HAP-1 (cell line): ENCODE results near the gene RPS21.

Source experiments
- DNase-seq, 2 experiments: peaks; one replicate each; pipeline ENCODE4 v3.0.0-alpha.2; 2016 to 2020; ENCODE audit warnings: low spot score in 2 of 2
- H3K27me3 ChIP-seq: fragments of 250-450 bp; sonication (Bioruptor Pico); 2 replicates; pipeline ENCODE4 v1.5.1; 2020; ENCODE audit warnings: low read depth, mild to moderate bottlenecking, moderate library complexity
- H3K36me3 ChIP-seq: fragments of 250-450 bp; sonication (Bioruptor Pico); replicated peaks from 2 replicates; pipeline ENCODE4 v1.5.1; 2020; ENCODE audit warnings: mild to moderate bottlenecking
- H3K4me1 ChIP-seq: fragments of 250-450 bp; sonication (Bioruptor Pico); 2 replicates; pipeline ENCODE4 v1.5.1; 2020; ENCODE audit warnings: mild to moderate bottlenecking
- H3K4me3 ChIP-seq: fragments of 250-450 bp; sonication (Bioruptor Pico); 2 replicates; pipeline ENCODE4 v1.5.1; 2020; ENCODE audit warnings: mild to moderate bottlenecking, moderate library complexity
- H3K9me3 ChIP-seq: fragments of 250-450 bp; sonication (Bioruptor Pico); 2 replicates; pipeline ENCODE4 v1.5.1; 2020; ENCODE audit warnings: mild to moderate bottlenecking, moderate library complexity
- in situ Hi-C: fragments of 300-500 bp; cut with MboI; formaldehyde crosslinking; loops from 3 replicates; pipeline ENCODE4 v1.14.3; 2020; ENCODE audit warnings: low sequenced_read_pairs, inconsistent platforms, mixed read lengths

The RPS21 gene

DNA sequence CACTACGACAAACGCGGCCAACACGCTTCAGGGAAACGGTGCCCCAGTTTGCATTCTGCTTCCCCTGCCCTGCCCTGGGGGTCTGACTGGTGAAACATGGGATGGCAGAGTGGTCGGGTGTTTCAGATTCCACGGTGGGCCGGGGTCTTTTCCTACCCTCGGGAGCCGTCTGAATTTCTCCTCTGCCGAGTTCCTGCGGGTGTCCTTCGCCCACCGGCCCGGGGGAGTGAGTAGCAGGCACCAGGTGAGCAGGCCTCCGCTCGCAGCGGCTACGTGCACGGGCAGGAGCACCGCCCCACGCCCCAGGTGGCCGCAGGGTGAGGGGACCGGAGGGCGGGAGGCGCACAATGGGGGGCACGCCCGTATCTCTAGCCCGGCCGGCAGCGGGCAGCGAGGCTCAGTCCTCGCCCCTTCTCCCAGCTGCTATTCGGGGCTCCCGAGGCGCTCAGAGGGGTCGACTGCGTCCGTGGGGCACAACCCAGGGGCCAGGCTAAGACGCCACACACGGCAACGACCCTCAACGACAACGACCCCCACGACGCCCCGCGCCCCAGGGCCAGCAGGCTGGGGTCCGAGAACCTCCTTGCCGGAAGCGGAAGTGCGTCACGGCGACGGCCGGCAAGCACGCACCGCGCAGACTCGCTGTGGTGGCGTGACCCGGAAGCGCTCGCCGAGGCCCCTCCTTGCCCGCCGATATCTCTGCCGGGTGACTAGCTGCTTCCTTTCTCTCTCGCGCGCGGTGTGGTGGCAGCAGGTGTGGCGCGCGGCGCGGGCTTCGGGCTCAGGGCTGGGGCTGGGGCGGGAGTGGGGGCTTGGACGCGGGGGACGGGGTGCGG is at the start of gene RPS21:
TSS of gene RPS21 (plus strand) at position 721 of the 836 bp plus-strand sequence. CDS start 236 bp downstream, outside the sequence.
- H3K9me3 ChIP-seq: no peaks in the 10 kb centered on the region; the same call in 1 of the 2 replicates
- no peaks in the 10 kb centered on the region for H3K27me3 ChIP-seq
- H3K4me1 ChIP-seq: peaks cover 16% of the 10 kb centered on the region
- DNase-seq: peak; percentile 84 to 95
- peaks cover 44% of the 10 kb centered on the region for H3K36me3 ChIP-seq
- H3K4me3 ChIP-seq: peak within 1 kb of the TSS; percentile 83
- in situ Hi-C loops: no loop called here

DNA sequence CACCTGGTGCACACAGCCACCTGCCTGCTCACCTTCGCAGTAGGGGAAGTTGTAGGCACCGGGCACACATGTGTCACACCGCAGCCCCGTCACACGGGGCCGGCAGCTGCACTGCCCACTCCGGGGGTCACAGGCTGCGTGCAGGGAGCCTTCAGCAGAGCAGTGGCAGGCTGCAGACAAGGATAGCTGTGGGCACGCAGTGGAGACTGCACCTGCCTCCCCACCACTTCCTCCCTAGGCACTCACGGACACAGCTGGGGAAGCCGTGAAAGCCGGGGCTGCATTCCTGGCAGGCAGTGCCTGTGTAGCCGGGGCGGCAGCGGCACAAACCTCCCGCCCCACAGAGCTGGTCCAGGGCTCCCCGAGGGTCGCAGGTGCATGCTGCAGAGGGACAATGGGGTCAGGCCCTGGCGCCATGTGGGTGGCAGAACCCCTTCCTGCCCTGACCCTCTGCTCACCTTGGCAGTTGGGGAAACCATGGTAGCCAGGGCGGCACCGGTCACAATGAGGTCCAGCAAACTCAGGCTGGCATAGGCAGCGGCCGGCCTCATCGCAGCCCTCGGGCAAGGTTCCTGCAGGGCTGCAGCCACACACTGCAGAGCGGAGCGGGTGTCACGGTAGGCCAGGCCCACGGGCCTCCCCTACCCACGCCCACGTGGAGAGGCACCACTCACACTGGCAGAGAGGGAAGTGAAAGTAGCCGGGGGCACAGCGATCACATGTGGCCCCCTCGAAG is 49.2 kb upstream of the RPS21 start:
- H3K4me3 ChIP-seq: no peak overlapping the region
- H3K9me3 ChIP-seq: no peaks in the 10 kb centered on the region
- peaks cover 40% of the 10 kb centered on the region for H3K36me3 ChIP-seq
- no peak for DNase-seq
- H3K27me3 ChIP-seq: no peaks in the 10 kb centered on the region
- H3K4me1 ChIP-seq: no peaks in the 10 kb centered on the region
- in situ Hi-C loops: no loop called here

- no peak overlapping the region for H3K4me3 ChIP-seq
- H3K36me3 ChIP-seq: peaks cover 36% of the 10 kb centered on the region
Observed at GRCh38 chr20:62338294-62338620, 48.6 kb upstream of the RPS21 start.

DNA sequence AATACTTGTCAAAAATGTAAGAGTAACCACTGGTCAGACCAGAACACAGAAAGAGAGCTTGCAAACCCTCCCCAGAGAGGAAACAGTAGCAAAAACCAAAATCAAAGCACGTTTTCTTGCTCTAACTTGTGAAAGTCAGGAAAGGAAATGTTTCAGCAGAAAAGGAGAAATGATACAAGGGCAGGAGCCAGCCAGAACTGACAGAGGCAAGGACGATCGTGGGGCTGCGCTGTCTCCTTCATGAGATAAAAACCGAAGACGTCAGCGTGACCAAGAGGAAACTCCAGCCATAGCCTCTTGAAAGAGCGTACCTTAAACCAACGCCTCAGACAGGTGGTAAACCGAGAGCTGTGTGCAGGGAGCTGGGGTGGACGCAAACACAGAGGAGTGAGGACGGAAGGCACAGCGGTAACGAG is 47.2 kb upstream of the RPS21 start:
- Histone ChIP-seq H3K36me3 (peaks cover 40% of the 10 kb centered on the region), H3K4me1 (no peaks in the 10 kb centered on the region), H3K9me3 (no peaks in the 10 kb centered on the region), H3K27me3 (no peaks in the 10 kb centered on the region), H3K4me3 (no peak overlapping the region)
- in situ Hi-C loops: no loop called here
- DNase-seq: no peak

More at GRCh38 chr20:62338294-62338620, 48.6 kb upstream of the RPS21 start:
- no peak for DNase-seq
- Histone ChIP-seq H3K9me3 (no peaks in the 10 kb centered on the region), H3K4me1 (no peaks in the 10 kb centered on the region), H3K27me3 (no peaks in the 10 kb centered on the region)
- in situ Hi-C loops: no loop called here

- in situ Hi-C loops: no loop called here
- H3K4me3 ChIP-seq: no peak overlapping the region
- peak in 1 of 2 experiments; percentile 33 for DNase-seq
- H3K4me1 ChIP-seq: no peaks in the 10 kb centered on the region
- H3K9me3 ChIP-seq: no peaks in the 10 kb centered on the region
- H3K27me3 ChIP-seq: no peaks in the 10 kb centered on the region
- peaks cover 43% of the 10 kb centered on the region for H3K36me3 ChIP-seq
Observed at GRCh38 chr20:62342910-62343309, 44.0 kb upstream of the RPS21 start.

GRCh38 chr20:62344092-62344491 is 42.8 kb upstream of the RPS21 start:
- Histone ChIP-seq H3K36me3 (peaks cover 36% of the 10 kb centered on the region), H3K4me3 (no peak overlapping the region), H3K9me3 (no peaks in the 10 kb centered on the region), H3K4me1 (no peaks in the 10 kb centered on the region), H3K27me3 (no peaks in the 10 kb centered on the region)
- no peak for DNase-seq
- in situ Hi-C loops: no loop called here

DNA sequence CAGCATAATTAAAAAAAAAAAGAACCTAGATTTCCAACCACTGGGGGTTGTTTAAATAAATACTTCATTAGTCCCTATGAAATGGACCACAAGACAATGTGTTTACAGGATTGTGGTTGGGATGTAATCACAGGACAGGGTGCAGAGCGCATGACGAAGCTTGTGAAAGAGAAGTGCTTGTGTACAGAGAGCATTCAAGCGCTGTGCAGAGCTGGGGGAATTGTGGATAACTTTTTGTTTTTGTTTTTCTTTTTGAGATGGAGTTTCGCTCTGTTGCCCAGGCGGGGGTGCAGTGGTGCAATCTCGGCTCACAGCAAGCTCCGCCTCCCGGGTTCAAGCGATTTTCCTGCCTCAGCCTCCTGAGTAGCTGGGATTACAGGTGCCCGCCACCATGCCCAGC is 42.1 kb upstream of the RPS21 start:
- Histone ChIP-seq H3K36me3 (peaks cover 35% of the 10 kb centered on the region), H3K9me3 (no peaks in the 10 kb centered on the region), H3K27me3 (no peaks in the 10 kb centered on the region), H3K4me1 (no peaks in the 10 kb centered on the region), H3K4me3 (no peak overlapping the region)
- in situ Hi-C loops: no loop called here
- DNase-seq: no peak

DNA sequence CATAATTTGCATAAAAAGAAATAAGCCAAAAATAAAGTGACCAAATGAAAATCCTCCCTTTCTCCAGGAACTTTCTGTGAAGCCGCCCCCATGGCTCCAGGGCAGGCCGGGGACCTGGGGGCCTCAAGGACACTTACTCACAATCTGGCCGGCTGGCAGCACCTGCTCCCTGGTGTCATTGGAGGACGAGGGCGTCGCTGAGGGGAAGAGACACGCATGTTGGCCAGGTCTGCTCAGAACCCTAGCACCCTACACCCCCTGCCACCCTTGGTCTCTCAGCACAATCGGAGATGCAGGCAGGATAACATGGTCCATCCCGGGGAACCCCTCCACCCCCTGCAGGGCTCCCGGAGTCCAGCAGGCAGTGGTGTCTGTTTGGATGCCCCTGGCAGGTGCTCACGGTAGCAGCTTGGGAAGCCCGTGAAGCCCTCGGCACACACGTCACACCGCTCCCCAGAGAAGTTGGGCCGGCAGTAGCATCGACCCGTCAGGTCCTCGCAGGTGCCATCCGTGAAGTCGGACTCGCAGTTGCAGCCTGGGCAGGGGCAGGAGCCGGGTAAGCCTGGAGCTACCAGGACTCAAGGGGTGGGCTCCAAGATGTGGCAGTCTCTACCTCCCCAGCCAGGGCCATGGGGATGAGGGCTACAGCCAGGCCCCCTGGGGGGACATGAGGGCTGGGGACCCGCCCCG is 41.1 kb upstream of the RPS21 start:
- in situ Hi-C loops: no loop called here
- Histone ChIP-seq H3K4me1 (no peaks in the 10 kb centered on the region), H3K4me3 (no peak overlapping the region), H3K9me3 (no peaks in the 10 kb centered on the region), H3K27me3 (no peaks in the 10 kb centered on the region), H3K36me3 (peaks cover 33% of the 10 kb centered on the region)
- no peak for DNase-seq

- in situ Hi-C loops: no loop called here
- H3K27me3 ChIP-seq: no peaks in the 10 kb centered on the region
- H3K36me3 ChIP-seq: peaks cover 34% of the 10 kb centered on the region
- no peak for DNase-seq
- H3K4me1 ChIP-seq: no peaks in the 10 kb centered on the region
- H3K4me3 ChIP-seq: no peak overlapping the region
- H3K9me3 ChIP-seq: no peaks in the 10 kb centered on the region
Observed at GRCh38 chr20:62346398-62347150, 40.3 kb upstream of the RPS21 start.

GRCh38 chr20:62347151-62347404 is 39.8 kb upstream of the RPS21 start:
- no peak for DNase-seq
- in situ Hi-C loops: no loop called here
- no peaks in the 10 kb centered on the region for H3K27me3 ChIP-seq
- no peaks in the 10 kb centered on the region for H3K4me1 ChIP-seq
- no peak overlapping the region for H3K4me3 ChIP-seq
- H3K36me3 ChIP-seq: peaks cover 37% of the 10 kb centered on the region
- H3K9me3 ChIP-seq: no peaks in the 10 kb centered on the region

- H3K36me3 ChIP-seq: peaks cover 37% of the 10 kb centered on the region
Observed at GRCh38 chr20:62347445-62347844, 39.5 kb upstream of the RPS21 start.

DNA sequence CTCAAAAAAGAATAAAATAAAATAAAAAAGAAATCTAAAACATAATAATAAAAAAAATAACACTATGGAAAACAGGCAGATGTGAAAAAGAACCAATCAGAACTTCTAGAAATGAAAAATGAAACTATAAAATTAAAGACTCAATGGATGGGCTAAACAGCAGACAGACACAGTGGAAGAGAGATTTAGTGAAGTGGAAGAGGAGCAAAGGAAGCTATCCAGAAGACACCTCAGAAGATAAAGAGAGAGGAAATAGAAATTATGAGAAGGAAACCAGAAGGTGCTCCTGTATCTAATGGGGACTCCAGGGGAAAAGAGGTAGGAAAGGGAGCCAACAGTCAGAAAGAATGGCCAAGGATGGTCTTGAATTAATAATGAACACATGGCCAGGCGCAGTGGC is 38.3 kb upstream of the RPS21 start:
- Histone ChIP-seq H3K9me3 (no peaks in the 10 kb centered on the region), H3K4me3 (no peak overlapping the region), H3K36me3 (peaks cover 37% of the 10 kb centered on the region), H3K27me3 (no peaks in the 10 kb centered on the region), H3K4me1 (no peaks in the 10 kb centered on the region)
- no peak for DNase-seq
- in situ Hi-C loops: no loop called here

More at GRCh38 chr20:62347445-62347844, 39.5 kb upstream of the RPS21 start:
- H3K9me3 ChIP-seq: no peaks in the 10 kb centered on the region
- in situ Hi-C loops: no loop called here
- H3K4me1 ChIP-seq: no peaks in the 10 kb centered on the region
- no peak for DNase-seq
- no peak overlapping the region for H3K4me3 ChIP-seq
- no peaks in the 10 kb centered on the region for H3K27me3 ChIP-seq

- H3K36me3 ChIP-seq: peaks cover 33% of the 10 kb centered on the region
- H3K27me3 ChIP-seq: no peaks in the 10 kb centered on the region
- in situ Hi-C loops: no loop called here
- no peak overlapping the region for H3K4me3 ChIP-seq
- DNase-seq: no peak
- H3K4me1 ChIP-seq: no peaks in the 10 kb centered on the region
- H3K9me3 ChIP-seq: no peaks in the 10 kb centered on the region
Observed at GRCh38 chr20:62349556-62350097, 37.3 kb upstream of the RPS21 start.
